DOHH2 (cell line): ENCODE measurements around the gene MARF1.
"Not testable (repeated sequence)": the region's sequence is repeated elsewhere in the genome, so short reads cannot be mapped to it uniquely, and the experiment has no call there.

Experiments
- EZH2phosphoT487 ChIP-seq: fragments of 200-600 bp; sonication (generic); IDR thresholded peaks from 2 replicates; pipeline ENCODE4 v1.6.1; 2017; ENCODE audit warnings: borderline replicate concordance, mild to moderate bottlenecking, antibody characterized with exemption, low read length, moderate library complexity, mixed read lengths
- TF ChIP-seq, protein P1 (sequence below): fragments of 200-600 bp; sonication (generic); IDR thresholded peaks from one replicate; pipeline ENCODE4 v1.5.1; 2014; ENCODE audit warnings: antibody characterized with exemption, mild to moderate bottlenecking, low read depth, low read length; ENCODE audit not compliant: poor library complexity, severe bottlenecking

DNA sequence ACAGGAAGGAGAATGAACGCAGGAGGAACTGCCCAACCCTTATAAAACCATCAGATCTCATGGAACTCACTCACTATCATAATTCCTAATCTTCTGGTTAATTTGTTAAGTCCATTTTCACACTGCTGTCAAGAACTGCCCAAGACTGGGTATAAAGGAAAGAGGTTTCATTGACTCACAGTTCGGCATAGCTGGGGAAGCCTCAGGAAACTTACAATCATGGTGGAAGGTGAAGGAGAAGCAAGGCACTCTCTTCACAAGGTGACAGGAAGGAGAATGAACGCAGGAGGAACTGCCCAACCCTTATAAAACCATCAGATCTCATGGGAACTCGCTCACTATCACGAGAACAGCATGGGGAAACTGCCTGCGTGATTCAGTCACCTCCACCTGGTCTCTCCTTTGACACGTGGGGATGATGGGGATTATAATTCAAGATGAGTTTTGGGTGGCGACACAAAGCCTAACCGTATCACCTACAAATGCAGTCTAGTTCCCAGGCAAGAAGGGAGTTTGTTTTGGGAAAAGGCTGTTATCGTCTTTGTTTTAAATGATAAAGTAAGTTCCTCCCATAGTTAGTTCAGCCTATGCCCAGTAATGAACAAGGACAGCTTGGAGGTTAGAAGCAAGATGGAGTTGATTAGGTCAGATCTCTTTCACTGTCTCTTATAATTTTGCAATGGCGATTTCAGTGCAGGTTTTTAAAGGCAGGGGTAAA is 68.9 kb downstream of the MARF1 start:
- TF ChIP-seq, protein P1, sequence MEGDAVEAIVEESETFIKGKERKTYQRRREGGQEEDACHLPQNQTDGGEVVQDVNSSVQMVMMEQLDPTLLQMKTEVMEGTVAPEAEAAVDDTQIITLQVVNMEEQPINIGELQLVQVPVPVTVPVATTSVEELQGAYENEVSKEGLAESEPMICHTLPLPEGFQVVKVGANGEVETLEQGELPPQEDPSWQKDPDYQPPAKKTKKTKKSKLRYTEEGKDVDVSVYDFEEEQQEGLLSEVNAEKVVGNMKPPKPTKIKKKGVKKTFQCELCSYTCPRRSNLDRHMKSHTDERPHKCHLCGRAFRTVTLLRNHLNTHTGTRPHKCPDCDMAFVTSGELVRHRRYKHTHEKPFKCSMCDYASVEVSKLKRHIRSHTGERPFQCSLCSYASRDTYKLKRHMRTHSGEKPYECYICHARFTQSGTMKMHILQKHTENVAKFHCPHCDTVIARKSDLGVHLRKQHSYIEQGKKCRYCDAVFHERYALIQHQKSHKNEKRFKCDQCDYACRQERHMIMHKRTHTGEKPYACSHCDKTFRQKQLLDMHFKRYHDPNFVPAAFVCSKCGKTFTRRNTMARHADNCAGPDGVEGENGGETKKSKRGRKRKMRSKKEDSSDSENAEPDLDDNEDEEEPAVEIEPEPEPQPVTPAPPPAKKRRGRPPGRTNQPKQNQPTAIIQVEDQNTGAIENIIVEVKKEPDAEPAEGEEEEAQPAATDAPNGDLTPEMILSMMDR: not testable (repeated sequence)
- not testable (repeated sequence) for TF ChIP-seq EZH2phosphoT487
